Thyroid gland (tissue), 4 donors: ENCODE data around the gene LACRT. TPM values are rescaled to one million over a fixed set of nuclear protein-coding genes. Genes with fewer than 3 reads are reported as not detected.

Experiments
- DNase-seq, 2 donors: peaks; one replicate each; pipeline ENCODE4 v3.0.0-alpha.2; 2019
- H3K27ac ChIP-seq, 3 donors: fragments of 200-600 bp; sonication (generic); 1 replicate in 2 of 3; 2 replicates in 1 of 3; pipeline ENCODE4 v1.5.1; 2016 to 2019; ENCODE audit warnings: mild to moderate bottlenecking in 1 of 3, moderate library complexity in 1 of 3
- H3K27me3 ChIP-seq: fragments of 200-600 bp; sonication (generic); one replicate; pipeline ENCODE4 v1.5.1; 2019
- H3K36me3 ChIP-seq, 2 donors: fragments of 200-600 bp; sonication (generic); one replicate each; pipeline ENCODE4 v1.5.1; 2016 to 2019
- H3K4me1 ChIP-seq, 2 donors: fragments of 200-600 bp; sonication (generic); one replicate each; pipeline ENCODE4 v1.5.1; 2017 to 2019
- H3K4me3 ChIP-seq, 3 donors: fragments of 200-600 bp; sonication (generic); replicated peaks in 1 of 3; 1 replicate in 2 of 3; 2 replicates in 1 of 3; pipeline ENCODE4 v1.5.1; 2016; ENCODE audit warnings: mild to moderate bottlenecking in 1 of 3
- H3K9me3 ChIP-seq: fragments of 200-600 bp; sonication (generic); one replicate; pipeline ENCODE4 v1.5.1; 2017
- POLR2A ChIP-seq, 2 donors: fragments of 450-650 bp; IDR thresholded peaks; one replicate each; pipeline ENCODE4 v1.6.1; 2017; ENCODE audit warnings: antibody characterized with exemption in 2 of 2, mild to moderate bottlenecking in 2 of 2, moderate library complexity in 1 of 2
- WGBS, 2 donors: methylation state at CpG; one replicate each; pipeline ENCODE4 v1.1.5; 2017; 5-methylcytosine and 5-hydroxymethylcytosine counted together
- intact Hi-C: fragments of 100-400 bp; cut with DNase I; formaldehyde crosslinking; loops from one replicate; pipeline ENCODE4 v1.15.1; 2023
- total RNA-seq, 4 donors: library from RNA; depleted of rRNA; stranded (reverse); fragments of >200 nt; gene quantifications; one replicate each; pipeline ENCODE4 v1.2.3, GENCODE V29; 2016
- TF ChIP-seq, protein P1 (sequence below), 6 experiments: fragments of 200-600 bp in 3 of 6; fragments of 450-650 bp in 3 of 6; sonication (generic) in 3 of 6; IDR thresholded peaks; one replicate each; pipeline ENCODE4 v1.5.1; 2016 to 2019; ENCODE audit warnings: antibody characterized with exemption in 6 of 6, mild to moderate bottlenecking in 2 of 6, inconsistent platforms in 1 of 6, moderate library complexity in 1 of 6

The LACRT gene
- total RNA-seq, 4 donors from 2014 or later = not detected

DNA sequence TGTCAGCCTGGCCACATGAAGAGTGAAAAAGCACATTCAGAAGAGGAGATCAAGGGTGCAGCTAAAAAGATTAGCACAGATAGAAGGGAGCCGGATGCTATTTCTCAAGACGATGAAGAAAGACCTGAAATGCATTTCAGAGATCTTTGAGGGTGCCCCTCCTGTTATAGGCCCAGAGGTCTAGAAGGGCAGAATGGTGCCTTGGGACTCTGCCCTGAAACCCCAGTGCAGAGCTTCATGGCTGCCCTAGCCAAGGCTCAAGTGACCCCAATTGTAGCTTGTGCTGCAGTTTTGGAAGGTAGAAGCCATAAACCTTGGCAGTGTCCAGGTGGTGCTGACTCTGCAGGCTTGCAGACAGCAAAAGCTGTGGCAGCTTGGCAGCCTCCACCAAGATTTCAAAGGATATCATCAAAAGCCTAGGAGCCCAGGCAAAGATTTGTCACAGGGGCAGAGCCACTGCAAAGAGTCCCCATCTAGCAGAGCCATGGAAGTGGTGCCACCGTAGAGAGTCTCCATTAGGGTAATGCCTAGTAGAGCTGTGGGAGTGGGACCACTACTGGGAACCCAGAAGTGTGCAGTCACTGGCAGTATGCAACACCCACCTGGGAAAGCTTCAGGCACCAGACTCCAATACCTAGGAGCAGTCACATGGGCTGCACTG lies 6.4 kb downstream of the LACRT start:
- H3K9me3 ChIP-seq = no peaks in the 10 kb centered on the region
- H3K27ac ChIP-seq = no peak overlapping the region
- no peaks in the 10 kb centered on the region for H3K36me3 ChIP-seq
- no peak for DNase-seq
- TF ChIP-seq, protein P1, sequence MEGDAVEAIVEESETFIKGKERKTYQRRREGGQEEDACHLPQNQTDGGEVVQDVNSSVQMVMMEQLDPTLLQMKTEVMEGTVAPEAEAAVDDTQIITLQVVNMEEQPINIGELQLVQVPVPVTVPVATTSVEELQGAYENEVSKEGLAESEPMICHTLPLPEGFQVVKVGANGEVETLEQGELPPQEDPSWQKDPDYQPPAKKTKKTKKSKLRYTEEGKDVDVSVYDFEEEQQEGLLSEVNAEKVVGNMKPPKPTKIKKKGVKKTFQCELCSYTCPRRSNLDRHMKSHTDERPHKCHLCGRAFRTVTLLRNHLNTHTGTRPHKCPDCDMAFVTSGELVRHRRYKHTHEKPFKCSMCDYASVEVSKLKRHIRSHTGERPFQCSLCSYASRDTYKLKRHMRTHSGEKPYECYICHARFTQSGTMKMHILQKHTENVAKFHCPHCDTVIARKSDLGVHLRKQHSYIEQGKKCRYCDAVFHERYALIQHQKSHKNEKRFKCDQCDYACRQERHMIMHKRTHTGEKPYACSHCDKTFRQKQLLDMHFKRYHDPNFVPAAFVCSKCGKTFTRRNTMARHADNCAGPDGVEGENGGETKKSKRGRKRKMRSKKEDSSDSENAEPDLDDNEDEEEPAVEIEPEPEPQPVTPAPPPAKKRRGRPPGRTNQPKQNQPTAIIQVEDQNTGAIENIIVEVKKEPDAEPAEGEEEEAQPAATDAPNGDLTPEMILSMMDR (IDR thresholded peaks at IDR 0.05) = no peak
- no peak for TF ChIP-seq POLR2A (IDR thresholded peaks at IDR 0.05)
- intact Hi-C loops = no loop called here
- no peak overlapping the region for H3K4me3 ChIP-seq
- no peaks in the 10 kb centered on the region for H3K4me1 ChIP-seq
- no peaks in the 10 kb centered on the region for H3K27me3 ChIP-seq
- 82 to 95% methylated on average over 3 of the region's 3 CpGs for WGBS, 2 donors

- intact Hi-C loops = no loop called here
- no peaks in the 10 kb centered on the region for H3K36me3 ChIP-seq
- H3K27ac ChIP-seq = no peak overlapping the region
- H3K4me3 ChIP-seq = no peak overlapping the region
- DNase-seq = no peak
- no peaks in the 10 kb centered on the region for H3K4me1 ChIP-seq
- no peaks in the 10 kb centered on the region for H3K27me3 ChIP-seq
- WGBS, 2 donors = 85 to 91% methylated on average over 3 of the region's 3 CpGs
- no peaks in the 10 kb centered on the region for H3K9me3 ChIP-seq
- TF ChIP-seq, protein P1 (IDR thresholded peaks at IDR 0.05) = no peak
- no peak for TF ChIP-seq POLR2A (IDR thresholded peaks at IDR 0.05)
These were observed 7.4 kb downstream of the LACRT start for GRCh38 chr12:54627304-54627703.

DNA sequence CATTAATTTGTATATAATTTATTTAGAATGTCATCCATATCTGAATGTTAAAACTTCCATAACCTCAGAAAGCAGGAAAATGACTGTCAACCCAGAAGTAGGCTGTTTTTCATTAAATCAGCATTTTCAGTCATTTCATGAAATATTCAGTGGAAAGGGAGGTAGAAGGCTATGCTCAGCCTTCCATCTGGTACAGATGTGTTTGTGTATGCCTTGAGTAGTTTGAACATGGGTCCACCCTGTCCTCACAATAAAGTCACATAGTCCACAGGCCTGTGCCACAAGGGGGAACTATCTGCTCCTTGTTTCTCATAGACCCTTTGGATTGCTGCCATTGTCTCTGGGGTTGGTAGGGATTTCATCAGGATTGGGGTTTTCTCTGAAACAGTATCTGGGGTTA lies 9.1 kb downstream of the LACRT start:
- DNase-seq = no peak
- intact Hi-C loops = no loop called here
- no peak overlapping the region for H3K4me3 ChIP-seq
- no peak for TF ChIP-seq POLR2A (IDR thresholded peaks at IDR 0.05)
- TF ChIP-seq, protein P1 (IDR thresholded peaks at IDR 0.05) = no peak
- H3K36me3 ChIP-seq = no peaks in the 10 kb centered on the region
- no peak overlapping the region for H3K27ac ChIP-seq
- no peaks in the 10 kb centered on the region for H3K27me3 ChIP-seq
- H3K9me3 ChIP-seq = no peaks in the 10 kb centered on the region
- no peaks in the 10 kb centered on the region for H3K4me1 ChIP-seq

- 47 to 52% methylated on average over 5 of the region's 5 CpGs for WGBS, 2 donors
- intact Hi-C loops = no loop called here
These were observed 10.1 kb downstream of the LACRT start for GRCh38 chr12:54624315-54625279.

More at GRCh38 chr12:54624315-54625279, 10.1 kb downstream of the LACRT start:
- no peak for TF ChIP-seq POLR2A (IDR thresholded peaks at IDR 0.05)
- TF ChIP-seq, protein P1 (IDR thresholded peaks at IDR 0.05) = no peak
- no peaks in the 10 kb centered on the region for H3K36me3 ChIP-seq
- H3K4me1 ChIP-seq = no peaks in the 10 kb centered on the region
- H3K27me3 ChIP-seq = no peaks in the 10 kb centered on the region
- DNase-seq = no peak
- H3K27ac ChIP-seq = no peak overlapping the region
- no peaks in the 10 kb centered on the region for H3K9me3 ChIP-seq
- H3K4me3 ChIP-seq = no peak overlapping the region
